OCI-LY7 (cell line): ENCODE measurements around the gene LEPR.

Experiments
- EZH2phosphoT487 ChIP-seq: fragments of 200-600 bp; sonication (generic); IDR thresholded peaks from 2 replicates; pipeline ENCODE4 v1.6.1; 2018; ENCODE audit warnings: low read depth, borderline replicate concordance, mild to moderate bottlenecking, mixed run types, antibody characterized with exemption, low read length, moderate library complexity, mixed read lengths
- TF ChIP-seq, protein P1 (sequence below): fragments of 200-600 bp; sonication (generic); conservative IDR thresholded peaks from 2 replicates; pipeline ENCODE4 v1.5.1; 2014; ENCODE audit warnings: mild to moderate bottlenecking, antibody characterized with exemption, low read length, moderate library complexity, mixed read lengths

DNA sequence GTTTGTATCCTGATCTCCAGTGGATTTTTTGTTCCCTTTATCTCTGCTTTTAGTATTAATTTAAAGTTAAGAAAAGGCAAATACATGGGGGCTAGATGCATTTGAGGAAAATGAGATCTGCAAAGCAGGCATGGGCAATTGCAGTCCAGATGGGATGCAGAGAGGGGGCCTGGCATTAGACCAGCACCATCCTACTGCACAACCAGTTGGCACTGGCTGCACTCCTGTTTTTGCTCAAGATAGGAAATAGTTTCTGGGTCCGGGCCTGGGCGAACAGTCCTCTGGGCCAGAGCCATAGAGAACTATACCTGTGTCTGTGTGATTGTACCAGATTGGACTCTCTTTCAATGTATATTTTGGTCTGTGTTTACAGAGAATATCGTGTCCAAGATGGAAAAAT, 34.0 kb upstream of the LEPR start:
- TF ChIP-seq, protein P1, sequence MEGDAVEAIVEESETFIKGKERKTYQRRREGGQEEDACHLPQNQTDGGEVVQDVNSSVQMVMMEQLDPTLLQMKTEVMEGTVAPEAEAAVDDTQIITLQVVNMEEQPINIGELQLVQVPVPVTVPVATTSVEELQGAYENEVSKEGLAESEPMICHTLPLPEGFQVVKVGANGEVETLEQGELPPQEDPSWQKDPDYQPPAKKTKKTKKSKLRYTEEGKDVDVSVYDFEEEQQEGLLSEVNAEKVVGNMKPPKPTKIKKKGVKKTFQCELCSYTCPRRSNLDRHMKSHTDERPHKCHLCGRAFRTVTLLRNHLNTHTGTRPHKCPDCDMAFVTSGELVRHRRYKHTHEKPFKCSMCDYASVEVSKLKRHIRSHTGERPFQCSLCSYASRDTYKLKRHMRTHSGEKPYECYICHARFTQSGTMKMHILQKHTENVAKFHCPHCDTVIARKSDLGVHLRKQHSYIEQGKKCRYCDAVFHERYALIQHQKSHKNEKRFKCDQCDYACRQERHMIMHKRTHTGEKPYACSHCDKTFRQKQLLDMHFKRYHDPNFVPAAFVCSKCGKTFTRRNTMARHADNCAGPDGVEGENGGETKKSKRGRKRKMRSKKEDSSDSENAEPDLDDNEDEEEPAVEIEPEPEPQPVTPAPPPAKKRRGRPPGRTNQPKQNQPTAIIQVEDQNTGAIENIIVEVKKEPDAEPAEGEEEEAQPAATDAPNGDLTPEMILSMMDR, result no peak
- no peak for TF ChIP-seq EZH2phosphoT487
